Activated effector memory CD4-positive, alpha-beta T cell treated with anti-CD3 and anti-CD28 coated beads, Interleukin-2, amount 50 U/mL, for 16 hours (primary cell): ENCODE data around the gene LRR1.

Experiments
- DNase-seq: peaks from one replicate; pipeline ENCODE4 v3.0.0-alpha.2; 2020

The LRR1 gene, protein sequence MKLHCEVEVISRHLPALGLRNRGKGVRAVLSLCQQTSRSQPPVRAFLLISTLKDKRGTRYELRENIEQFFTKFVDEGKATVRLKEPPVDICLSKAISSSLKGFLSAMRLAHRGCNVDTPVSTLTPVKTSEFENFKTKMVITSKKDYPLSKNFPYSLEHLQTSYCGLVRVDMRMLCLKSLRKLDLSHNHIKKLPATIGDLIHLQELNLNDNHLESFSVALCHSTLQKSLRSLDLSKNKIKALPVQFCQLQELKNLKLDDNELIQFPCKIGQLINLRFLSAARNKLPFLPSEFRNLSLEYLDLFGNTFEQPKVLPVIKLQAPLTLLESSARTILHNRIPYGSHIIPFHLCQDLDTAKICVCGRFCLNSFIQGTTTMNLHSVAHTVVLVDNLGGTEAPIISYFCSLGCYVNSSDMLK

GRCh38 chr14:49598485-49599300, at the start of gene LRR1:
TSS of gene LRR1 (plus strand) at chr14:49598940. CDS start at chr14:49599021, 81 bp downstream.
- DNase-seq = peak; percentile 95

DNA sequence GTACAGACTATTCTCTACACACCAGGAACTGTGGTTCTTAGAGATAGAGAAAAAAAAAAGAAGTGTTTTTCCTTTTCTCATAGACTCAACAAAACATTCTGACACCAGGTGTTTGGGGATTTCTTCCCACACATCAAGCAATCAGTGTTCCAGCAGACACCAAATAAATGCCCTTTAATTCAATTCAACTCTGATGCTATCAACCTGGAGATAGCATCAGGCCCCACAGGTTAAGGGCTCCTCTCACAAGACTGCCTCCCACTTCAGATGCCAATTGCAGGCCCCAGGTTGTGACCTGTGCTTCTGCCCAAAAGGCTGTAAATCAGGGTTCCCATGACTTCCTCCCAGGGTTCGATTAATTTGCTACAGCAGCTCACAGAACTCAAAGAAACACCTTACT, 49.3 kb upstream of the LRR1 start:
- no peak for DNase-seq

DNA sequence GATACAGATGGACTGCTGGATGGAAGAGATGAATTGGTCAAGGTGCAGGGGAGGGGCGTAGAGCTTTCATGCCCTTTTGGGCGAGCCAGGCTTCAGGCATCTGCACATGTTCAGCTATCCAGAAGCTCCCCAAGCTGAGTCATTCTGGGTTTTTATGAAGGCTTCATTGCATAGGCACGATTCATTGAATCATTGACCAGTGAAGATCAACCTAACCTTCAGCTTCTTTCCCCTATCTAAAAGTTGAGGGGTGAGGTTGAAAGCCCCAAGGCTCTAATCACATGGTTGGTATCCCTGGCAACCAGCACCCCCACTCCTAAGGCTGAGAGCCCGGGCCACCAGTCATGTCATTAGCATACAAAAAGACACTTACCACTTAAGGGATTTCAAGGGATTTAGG, 48.9 kb upstream of the LRR1 start:
- no peak for DNase-seq

GRCh38 chr14:49550286-49551184, 48.2 kb upstream of the LRR1 start:
- DNase-seq = no peak

DNA sequence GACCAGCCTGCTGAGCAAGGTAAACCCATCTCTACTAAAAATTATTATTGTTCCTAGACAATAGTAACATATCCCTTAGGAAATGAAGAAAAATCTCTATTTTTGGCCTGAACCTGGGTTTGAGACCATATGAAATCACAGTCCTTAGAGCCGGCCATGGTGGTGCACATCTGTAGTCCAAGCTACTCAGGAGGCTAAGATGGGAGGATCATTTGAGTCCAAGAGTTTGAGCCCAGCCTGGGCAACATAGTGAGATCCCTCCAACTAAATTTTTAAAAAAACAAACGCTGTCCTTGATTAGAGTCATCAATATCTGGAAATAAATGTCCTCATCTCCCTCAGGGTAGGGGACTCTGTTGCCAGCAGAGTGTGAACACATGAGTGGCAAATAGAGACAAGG, 47.2 kb upstream of the LRR1 start:
- no peak for DNase-seq

GRCh38 chr14:49553106-49553505, 45.6 kb upstream of the LRR1 start:
- no peak for DNase-seq

DNA sequence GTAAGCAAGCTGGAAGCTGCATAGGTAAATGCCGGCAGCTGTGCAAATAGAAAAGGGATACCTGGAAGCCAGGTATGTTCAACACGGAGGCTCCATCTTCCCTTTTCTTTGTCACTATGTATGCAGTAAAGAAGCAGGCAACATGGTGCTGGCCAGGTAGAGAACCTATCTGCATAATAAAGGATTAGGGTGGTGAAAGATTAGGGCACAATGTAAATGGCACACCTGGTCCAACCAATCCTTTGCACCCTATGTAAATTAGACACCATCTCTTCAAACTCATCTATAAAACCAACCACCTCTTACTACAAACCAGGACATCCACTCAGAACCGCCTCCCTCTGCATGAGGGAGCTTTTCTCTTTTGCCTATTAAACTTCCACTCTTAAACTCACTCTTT, 44.8 kb upstream of the LRR1 start:
- no peak for DNase-seq

DNA sequence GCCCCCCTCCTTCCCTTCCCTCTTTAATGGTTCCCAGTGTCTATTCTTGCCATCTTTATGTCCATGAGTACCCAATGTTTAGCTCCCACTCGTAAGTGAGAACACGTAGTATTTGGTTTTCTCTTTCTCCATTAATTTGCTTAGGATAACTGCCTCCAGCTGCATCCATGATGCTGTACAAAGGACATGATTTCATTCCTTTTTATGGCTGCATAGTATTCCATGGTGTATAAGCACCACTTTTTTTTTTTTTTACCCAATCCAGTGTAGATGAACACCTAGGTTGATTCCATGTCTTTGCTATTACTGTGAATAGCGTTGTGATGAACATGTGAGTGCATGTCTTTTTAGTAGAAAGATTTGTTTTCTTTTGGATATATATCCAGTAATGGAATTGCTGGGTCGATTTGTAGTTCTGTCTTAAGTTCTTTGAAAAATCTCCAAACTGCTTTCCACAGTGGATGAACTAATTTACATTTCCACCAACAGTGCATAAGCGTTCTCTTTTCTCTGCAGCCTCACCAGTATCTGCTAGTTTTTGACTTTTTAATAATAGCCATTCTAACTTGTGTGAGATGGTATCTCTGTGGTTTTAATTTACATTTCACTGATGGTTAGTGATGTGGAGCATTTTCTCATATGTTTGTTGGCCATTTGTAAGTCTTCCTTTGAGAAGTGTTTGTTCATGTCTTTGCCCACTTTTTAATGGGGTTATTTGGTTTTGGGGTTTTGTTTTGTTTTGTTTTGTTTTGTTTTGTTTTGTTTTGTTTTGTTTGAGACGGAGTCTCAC, 38.6 kb upstream of the LRR1 start:
- DNase-seq = no peak

GRCh38 chr14:49566714-49567113, 32.0 kb upstream of the LRR1 start:
- no peak for DNase-seq

- no peak for DNase-seq
Observed at GRCh38 chr14:49569281-49569680, 29.5 kb upstream of the LRR1 start.

DNA sequence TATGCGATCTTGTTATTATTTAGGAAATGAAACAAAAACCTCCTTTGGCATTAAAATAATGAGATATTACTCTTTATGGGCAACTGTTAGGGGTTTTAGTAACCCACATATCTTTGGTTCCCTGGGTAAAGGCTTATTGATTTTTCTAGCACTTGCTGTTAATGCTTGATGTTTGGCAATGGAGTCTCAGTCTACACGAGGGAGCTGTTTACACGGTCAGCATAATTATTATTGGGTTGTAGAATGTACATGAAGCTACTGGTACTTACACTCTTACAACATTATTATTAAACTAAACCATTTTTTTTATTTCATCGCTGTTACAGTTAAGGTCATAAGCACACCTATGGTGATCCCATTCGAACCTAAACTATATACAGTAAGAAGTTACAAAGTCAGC, 24.7 kb upstream of the LRR1 start:
- no peak for DNase-seq

DNA sequence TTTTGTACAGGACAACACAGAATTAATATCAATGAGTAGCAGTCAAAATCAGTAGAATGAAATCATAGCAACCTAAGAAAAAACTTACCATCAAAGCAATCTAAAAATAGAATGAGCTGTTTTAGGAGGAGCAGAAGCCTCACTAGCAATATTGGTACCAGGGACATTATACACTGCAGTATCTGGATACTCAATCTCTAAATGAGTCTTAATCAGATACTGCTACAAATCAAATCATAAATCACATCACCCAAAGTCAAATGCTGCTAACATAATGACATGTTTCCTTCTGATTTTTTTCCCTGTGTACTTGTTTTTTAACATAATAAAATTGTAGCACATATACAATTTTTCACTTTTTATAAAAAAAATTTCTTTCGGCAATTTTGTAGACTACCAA, 20.6 kb upstream of the LRR1 start:
- DNase-seq = no peak

DNA sequence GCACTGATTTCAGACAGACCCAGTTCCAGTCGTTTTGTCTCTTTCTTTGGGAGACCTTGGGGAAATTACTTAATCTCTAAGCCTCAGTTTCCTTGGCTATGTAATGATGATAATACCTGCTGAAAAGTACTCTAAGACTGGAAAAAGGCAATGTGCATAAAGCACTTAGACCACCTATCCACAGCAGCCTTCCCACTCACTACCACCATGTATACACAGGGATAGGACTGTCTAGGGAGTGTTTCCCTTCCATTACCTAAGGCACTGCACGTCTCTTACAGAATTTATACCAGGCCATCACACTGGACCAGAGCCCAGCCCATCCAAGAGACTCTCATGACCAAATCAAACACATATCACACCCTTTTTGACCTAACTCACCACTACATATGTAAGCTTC, 18.9 kb upstream of the LRR1 start:
- DNase-seq = no peak

DNA sequence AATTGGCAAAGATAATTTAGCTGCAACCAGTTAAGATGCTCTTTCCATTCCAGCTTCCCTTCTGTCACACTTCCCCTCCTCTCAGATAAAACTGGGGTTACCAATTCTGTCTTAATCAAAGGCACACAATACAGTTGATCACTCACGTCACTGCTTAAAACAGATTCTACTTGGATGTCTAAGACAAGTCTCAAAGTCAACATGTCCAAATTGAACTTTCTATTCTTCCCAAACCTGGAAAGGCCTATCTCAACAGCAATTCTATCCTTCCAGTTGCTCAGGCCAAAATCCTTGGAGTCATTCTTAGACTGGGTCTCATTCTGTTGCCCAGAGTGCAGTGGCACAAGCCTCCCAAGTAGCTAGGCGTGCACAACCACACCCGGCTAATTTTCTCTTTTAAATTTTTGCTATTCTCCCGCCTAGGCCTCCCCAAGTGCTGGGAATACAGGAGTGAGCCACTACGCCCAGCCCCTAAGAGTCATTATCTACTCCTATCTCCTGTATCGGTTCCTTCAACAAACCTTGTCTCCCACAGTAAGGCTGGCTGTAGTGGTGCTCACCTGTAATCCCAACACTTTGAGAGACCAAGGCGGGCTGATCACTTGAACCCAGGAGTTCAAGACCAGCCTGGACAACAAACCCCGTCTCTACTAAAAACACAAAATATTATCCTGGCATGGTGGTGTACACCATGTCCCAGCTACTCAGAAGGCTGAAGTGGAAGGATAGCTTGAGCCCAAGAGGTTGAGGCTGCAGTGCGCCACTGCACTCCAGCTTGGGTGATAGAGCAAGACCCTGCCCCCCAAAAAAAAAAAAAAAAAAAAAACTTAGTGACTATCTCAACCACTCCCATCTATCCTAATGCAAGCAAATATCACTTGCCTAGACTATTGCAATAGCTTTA, 17.3 kb upstream of the LRR1 start:
- DNase-seq = no peak

DNA sequence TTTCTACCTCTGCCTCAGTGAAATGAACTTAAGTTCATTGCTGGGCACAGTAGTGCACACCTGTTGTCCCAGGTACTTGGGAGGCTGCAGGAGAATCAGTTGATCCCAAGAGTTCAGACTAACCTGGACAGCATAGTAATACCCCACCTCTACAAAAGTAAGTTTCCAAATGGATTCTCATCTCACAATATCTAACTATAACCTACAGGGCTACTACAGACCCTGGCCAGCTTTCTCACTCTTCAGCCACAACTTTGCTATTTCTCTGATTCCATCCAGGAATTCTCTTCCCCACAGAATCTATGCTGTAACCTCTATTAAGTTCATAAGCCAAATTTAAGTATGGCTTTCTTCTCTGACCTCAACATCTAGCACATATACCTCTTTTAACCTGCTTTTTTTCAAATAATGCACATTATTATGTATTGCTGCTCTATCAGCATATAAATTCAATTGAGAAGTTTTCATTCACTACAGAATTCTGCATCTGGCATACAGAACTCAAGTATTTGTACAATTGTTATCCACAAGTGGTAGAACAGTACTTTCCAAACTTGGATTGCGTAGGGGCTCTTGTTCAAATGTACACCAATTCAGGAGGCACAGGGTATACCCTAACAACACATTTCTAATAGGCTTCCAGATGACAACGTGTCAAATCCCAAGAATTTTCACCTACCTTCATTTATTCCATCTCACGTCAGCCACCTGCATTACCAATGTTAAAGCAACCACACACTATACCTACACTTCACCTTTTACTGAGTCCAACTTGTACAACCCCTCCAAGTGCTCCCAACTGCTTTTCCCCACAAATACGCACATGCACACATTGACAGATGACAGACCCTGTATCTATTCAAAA, 16.4 kb upstream of the LRR1 start:
- no peak for DNase-seq

- no peak for DNase-seq
Observed at GRCh38 chr14:49583629-49584028, 15.1 kb upstream of the LRR1 start.

GRCh38 chr14:49584058-49584457, 14.7 kb upstream of the LRR1 start:
- no peak for DNase-seq

- peak; percentile 71 for DNase-seq
Observed at GRCh38 chr14:49584981-49585640, 13.6 kb upstream of the LRR1 start.

DNA sequence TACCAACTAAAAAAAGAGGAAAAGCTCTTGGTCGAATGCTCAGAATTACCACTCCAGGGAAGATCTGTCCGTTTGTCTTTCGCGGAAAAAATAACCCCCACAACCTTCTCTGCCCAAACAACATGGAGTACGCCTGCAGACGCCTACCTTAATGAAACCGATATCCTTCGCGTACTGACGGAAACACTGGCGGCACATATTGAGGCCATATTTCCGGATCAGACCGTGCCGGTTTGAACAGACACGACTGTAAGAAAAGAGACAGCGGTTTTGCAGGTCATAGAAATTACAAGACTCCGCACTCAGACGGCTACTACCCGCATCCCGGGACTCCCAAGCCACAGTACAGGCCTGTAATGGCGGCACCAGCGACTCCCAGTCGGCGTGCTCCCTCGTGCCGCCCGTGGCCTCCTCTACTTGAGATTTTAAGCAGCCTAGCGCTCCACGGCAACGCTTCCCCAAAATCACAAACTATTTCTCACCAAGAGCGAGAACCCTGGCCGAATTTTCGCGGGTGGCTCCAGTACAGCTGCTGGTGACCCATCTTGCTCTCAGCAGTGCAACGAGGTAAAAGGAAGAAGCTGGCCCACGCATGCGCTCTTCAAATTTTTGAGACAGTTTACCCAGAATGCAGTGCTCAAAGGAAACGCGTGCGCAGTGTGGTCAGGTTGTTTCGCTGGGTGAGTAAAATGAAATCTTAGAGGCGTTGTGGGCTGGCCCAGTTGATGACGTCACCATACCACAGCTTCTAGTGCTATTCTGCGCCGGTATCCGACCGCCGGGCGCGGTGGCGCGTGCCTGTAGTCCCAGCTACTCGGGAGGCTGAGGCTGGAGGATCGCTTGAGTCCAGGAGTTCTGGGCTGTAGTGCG, 12.7 kb upstream of the LRR1 start, which contains the start of gene RPS29:
RPS29 (minus strand) TSS at position 578 of the 870 bp plus-strand sequence; CDS start at position 544, 34 bp downstream.
- peak; percentile 99 for DNase-seq
